ENCODE results near the gene TFE3. TPM values are rescaled to one million over a fixed set of nuclear protein-coding genes. Genes with fewer than 3 reads are reported as not detected.

Gene TFE3
- total RNA-seq, 1 experiment from 2014 or later, result 59.8 TPM

DNA sequence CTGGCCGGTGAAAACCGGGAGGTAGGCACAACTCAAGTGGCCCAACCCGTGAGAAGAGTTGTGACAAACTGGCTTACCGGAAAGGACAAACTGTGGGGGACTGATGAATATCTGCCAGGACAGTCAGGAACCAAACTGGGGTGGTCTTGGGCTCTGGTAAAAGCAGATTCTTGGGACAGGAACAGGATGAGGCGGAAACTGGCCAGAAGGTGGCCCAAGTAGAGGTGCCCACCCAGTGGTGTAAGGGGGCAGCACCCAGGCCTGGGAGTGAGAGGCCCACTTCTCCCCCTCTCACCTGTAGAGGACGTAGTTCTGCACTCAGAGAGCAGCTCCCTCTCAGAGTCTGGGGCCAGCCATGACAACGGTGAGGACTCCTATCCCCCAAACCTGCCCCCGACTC lies 21.6 kb upstream of the TFE3 start:
- Histone ChIP-seq H3K56ac (ENCODE audit: insufficient read length, low read depth, low read length) (no peak overlapping the region), H3T11ph (ENCODE audit: low read length) (no peak overlapping the region), H4K91ac (ENCODE audit: insufficient read length, low read depth, low read length) (no peak overlapping the region), H3K27ac (ENCODE audit: insufficient read length, low read depth, low read length) (no peak overlapping the region), H3K79me1 (ENCODE audit: insufficient read depth, low read depth, low read length, poor library complexity, severe bottlenecking) (peaks cover 2% of the 10 kb centered on the region), H2BK12ac (ENCODE audit: insufficient read length, low read depth, low read length) (no peak overlapping the region), H3K9me3 (ENCODE audit: control insufficient read depth, low read depth, low read length) (no peaks in the 10 kb centered on the region), H3K4me1 (ENCODE audit: insufficient read depth, low read length) (no peaks in the 10 kb centered on the region), H3K79me2 (ENCODE audit: insufficient read depth, low read length) (peaks cover 3% of the 10 kb centered on the region), H4K8ac (replicated peaks; ENCODE audit: insufficient read length, low read depth, low read length) (no peak overlapping the region), H2BK15ac (ENCODE audit: low read depth, low read length) (no peak overlapping the region), H2BK5ac (ENCODE audit: insufficient read length, low read length) (no peak overlapping the region), H2BK20ac (ENCODE audit: low read depth, low read length, poor library complexity, severe bottlenecking) (no peak overlapping the region), H2BK120ac (ENCODE audit: low read depth, low read length, poor library complexity, severe bottlenecking) (no peak overlapping the region), H2AFZ (ENCODE audit: low read length) (no peak overlapping the region), H4K5ac (ENCODE audit: insufficient read length, low read depth, low read length) (no peak overlapping the region), H3K4me2 (ENCODE audit: insufficient read depth, insufficient read length, low read length) (no peak overlapping the region), H2AK5ac (ENCODE audit: insufficient read length, low read length) (no peak overlapping the region), H3K4ac (ENCODE audit: low read depth, low read length) (no peak overlapping the region), H3K23ac (ENCODE audit: insufficient read length, low read depth, low read length) (no peak overlapping the region), H4K20me1 (ENCODE audit: control insufficient read depth, insufficient read depth, insufficient read length) (no peaks in the 10 kb centered on the region), H3K23me2 (ENCODE audit: insufficient read length, low read depth, low read length, poor library complexity, severe bottlenecking) (no peaks in the 10 kb centered on the region), H3K14ac (ENCODE audit: insufficient read depth, low read length) (no peak overlapping the region; the same call in 1 of the 2 replicates), H3K18ac (ENCODE audit: insufficient read length, low read depth, low read length) (no peak overlapping the region), H3K9ac (ENCODE audit: extremely low read depth, insufficient read length, low read length) (no peak overlapping the region), H3K27me3 (ENCODE audit: insufficient read depth, low read length) (no peaks in the 10 kb centered on the region)
- Mint-ChIP-seq H3K4me1 (0 out of 4 replicates have a peak, but pooled peaks cover 0 to 6% of the 10 kb centered on the region in 2 experiments), H3K4me3 (no peak overlapping the region), H3K9me3 (peaks cover 75 to 85% of the 10 kb centered on the region in 2 experiments), H3K36me3 (ENCODE audit: insufficient read depth in 1 of 3, low read depth in 3 of 3) (peaks cover 13 to 63% (median 33%) of the 10 kb centered on the region in 3 experiments), H3K27ac (peak overlapping the region in 1 of 3 experiments; percentile 67; a peak in 1 of 7 replicates), H3K27me3 (ENCODE audit: low read depth) (peaks cover 1% of the 10 kb centered on the region; the same call in 1 of the 2 replicates)
- DNase-seq, result no peak
- TF ChIP-seq, protein P1, sequence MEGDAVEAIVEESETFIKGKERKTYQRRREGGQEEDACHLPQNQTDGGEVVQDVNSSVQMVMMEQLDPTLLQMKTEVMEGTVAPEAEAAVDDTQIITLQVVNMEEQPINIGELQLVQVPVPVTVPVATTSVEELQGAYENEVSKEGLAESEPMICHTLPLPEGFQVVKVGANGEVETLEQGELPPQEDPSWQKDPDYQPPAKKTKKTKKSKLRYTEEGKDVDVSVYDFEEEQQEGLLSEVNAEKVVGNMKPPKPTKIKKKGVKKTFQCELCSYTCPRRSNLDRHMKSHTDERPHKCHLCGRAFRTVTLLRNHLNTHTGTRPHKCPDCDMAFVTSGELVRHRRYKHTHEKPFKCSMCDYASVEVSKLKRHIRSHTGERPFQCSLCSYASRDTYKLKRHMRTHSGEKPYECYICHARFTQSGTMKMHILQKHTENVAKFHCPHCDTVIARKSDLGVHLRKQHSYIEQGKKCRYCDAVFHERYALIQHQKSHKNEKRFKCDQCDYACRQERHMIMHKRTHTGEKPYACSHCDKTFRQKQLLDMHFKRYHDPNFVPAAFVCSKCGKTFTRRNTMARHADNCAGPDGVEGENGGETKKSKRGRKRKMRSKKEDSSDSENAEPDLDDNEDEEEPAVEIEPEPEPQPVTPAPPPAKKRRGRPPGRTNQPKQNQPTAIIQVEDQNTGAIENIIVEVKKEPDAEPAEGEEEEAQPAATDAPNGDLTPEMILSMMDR (conservative IDR thresholded peaks at IDR 0.05), result no peak
- WGBS (ENCODE audit: extremely low coverage, insufficient read length, low lambda C conversion rate), result no CpG with 5 or more reads among the region's 8 CpGs

All from H9 (cell line).